ES-I3 (cell line): ENCODE results near the gene INTS11.
A peak's percentile ranks its signal among the peaks of the same experiment; 100 is the strongest.

Experiments used
- H3K36me3 ChIP-seq: 2 replicates; pipeline ENCODE4 v1.6.1; 2013; ENCODE audit warnings: mild to moderate bottlenecking, low read length, control low read depth, moderate library complexity; ENCODE audit not compliant: insufficient read depth
- H3K4me1 ChIP-seq: 2 replicates; pipeline ENCODE4 v1.6.1; 2013; ENCODE audit warnings: mild to moderate bottlenecking, control low read depth, low read length; ENCODE audit not compliant: insufficient read depth
- H3K9ac ChIP-seq: 2 replicates; pipeline ENCODE4 v1.6.1; 2013; ENCODE audit warnings: low read depth, mild to moderate bottlenecking, low read length, moderate library complexity
- H3K9me3 ChIP-seq: 2 replicates; pipeline ENCODE4 v1.6.1; 2013; ENCODE audit warnings: mild to moderate bottlenecking, low read length, moderate library complexity; ENCODE audit not compliant: control insufficient read depth, insufficient read depth

Gene INTS11

GRCh38 chr1:1283821-1284220, 40.6 kb downstream of the INTS11 start:
- Histone ChIP-seq H3K9ac (no peak overlapping the region), H3K9me3 (no peaks in the 10 kb centered on the region), H3K4me1 (no peaks in the 10 kb centered on the region), H3K36me3 (no peaks in the 10 kb centered on the region)

GRCh38 chr1:1282998-1283397, 41.5 kb downstream of the INTS11 start:
- no peaks in the 10 kb centered on the region for H3K9me3 ChIP-seq
- no peaks in the 10 kb centered on the region for H3K4me1 ChIP-seq
- H3K36me3 ChIP-seq = no peaks in the 10 kb centered on the region
- no peak overlapping the region for H3K9ac ChIP-seq

DNA sequence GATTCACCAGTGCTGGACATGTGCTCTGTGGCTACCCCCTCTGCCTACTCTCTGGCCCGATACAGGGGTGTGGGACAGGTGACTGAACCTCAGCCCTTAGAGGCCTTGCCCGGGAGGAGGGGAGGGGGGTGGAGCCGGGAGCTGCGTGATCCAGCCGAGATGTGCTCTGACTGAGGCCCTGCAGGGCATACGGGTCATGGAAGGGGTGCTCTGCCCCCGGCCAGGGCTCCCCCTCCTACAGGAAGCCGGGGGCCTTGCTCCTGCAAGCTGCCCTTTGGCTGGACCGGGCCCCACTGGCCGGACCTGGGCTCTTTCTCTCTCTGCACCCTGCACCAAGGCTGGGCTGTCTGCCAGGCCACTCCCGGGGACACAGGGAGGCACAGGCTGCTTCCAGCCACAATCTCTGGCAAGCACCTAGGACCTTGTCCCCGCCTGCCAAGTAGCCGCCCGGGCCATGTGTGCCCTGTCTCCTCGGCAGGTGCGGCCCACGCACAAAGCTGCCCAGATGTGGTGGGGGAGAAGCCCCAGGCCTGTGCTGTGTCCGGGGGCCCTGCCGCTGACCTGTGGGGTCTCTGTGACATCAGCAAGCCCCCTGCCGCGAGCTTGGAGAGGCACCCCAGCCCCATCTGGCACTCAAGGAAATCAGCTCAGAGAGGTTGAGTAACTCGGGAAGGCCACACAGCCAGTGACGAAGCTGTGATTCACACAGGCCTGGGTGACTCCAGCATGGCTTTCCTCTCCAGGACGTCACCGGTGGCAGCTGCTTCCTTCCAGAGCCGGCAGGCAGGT, 42.7 kb downstream of the INTS11 start:
- no peak overlapping the region for H3K9ac ChIP-seq
- H3K4me1 ChIP-seq = no peaks in the 10 kb centered on the region
- no peaks in the 10 kb centered on the region for H3K36me3 ChIP-seq
- H3K9me3 ChIP-seq = no peaks in the 10 kb centered on the region

DNA sequence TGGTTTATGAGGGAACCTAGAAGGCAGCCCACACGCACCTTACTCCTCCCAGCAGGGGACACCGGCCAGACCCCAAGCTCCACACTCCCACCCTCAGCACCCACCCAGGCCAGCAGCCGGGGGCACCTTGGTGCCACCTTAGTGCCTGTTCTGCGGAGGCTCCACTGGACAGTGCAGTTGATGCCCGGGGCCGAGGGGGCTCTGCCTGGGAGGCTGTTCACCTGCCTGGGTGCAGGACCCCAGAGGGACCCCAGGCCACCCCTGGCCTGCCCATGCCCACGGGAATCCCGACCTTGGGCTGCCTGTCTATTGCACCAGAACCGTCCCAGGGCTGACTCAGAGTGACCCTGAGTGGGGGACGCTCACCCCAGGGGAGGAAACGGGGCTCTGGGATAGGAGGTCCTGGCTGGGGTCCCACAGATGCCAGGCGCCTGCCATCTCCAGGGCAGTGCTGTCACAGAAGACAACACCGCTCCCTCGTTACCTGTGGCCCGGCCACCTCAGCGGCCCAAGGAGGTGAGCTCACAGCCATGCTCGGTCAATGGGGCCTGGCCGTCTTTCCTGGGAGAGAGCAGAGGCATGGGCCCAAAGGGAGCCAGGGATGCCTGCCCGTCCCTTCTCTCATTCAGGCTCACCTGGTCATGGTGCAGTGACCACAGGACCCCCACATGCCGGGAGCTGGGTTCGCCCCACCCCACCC, 43.5 kb downstream of the INTS11 start:
- H3K9ac ChIP-seq = no peak overlapping the region
- no peaks in the 10 kb centered on the region for H3K36me3 ChIP-seq
- H3K9me3 ChIP-seq = no peaks in the 10 kb centered on the region
- H3K4me1 ChIP-seq = no peaks in the 10 kb centered on the region

DNA sequence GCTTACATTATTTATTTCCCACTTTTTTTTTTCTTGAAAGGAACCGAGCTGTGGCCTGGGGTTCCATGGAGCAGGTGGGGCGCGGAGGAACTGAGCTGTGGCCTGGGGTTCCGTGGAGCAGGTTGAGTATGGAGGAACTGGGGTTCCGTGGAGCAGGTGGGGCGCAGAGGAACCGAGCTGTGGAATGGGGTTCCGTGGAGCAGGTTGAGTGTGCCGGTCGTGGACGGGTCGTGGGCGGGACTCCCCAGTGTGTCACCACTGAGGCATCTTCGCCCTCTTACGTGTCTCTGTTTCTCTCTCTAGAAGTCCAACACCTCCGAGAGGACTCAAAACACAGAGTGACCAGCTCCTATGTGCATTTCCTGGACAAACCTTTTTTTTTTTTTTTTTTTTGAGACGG, 45.4 kb downstream of the INTS11 start:
- no peaks in the 10 kb centered on the region for H3K4me1 ChIP-seq
- no peaks in the 10 kb centered on the region for H3K36me3 ChIP-seq
- no peak overlapping the region for H3K9ac ChIP-seq
- no peaks in the 10 kb centered on the region for H3K9me3 ChIP-seq

GRCh38 chr1:1278620-1279019, 45.8 kb downstream of the INTS11 start:
- H3K9ac ChIP-seq = no peak overlapping the region
- H3K9me3 ChIP-seq = no peaks in the 10 kb centered on the region
- no peaks in the 10 kb centered on the region for H3K4me1 ChIP-seq
- no peaks in the 10 kb centered on the region for H3K36me3 ChIP-seq

DNA sequence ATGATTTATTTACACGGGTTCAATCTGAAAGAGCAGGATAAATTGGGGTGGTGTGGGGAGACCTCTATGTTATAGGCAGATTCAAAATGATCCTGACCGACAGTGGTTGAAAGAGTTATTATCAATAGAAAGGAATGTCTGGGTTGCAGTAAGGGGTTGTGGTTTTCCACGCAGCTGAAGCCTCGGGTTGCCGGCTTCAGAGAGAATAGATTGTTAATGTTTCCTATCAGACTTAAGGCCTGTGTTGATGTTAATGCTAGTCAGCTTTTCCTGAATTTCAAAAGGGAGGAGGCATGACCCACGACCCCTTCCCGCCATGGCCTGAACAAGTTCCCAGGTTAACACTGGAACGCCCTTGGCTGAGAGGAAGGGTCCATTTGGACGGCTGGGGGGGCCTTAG, 48.6 kb downstream of the INTS11 start:
- no peaks in the 10 kb centered on the region for H3K9me3 ChIP-seq
- no peaks in the 10 kb centered on the region for H3K36me3 ChIP-seq
- no peak overlapping the region for H3K9ac ChIP-seq

DNA sequence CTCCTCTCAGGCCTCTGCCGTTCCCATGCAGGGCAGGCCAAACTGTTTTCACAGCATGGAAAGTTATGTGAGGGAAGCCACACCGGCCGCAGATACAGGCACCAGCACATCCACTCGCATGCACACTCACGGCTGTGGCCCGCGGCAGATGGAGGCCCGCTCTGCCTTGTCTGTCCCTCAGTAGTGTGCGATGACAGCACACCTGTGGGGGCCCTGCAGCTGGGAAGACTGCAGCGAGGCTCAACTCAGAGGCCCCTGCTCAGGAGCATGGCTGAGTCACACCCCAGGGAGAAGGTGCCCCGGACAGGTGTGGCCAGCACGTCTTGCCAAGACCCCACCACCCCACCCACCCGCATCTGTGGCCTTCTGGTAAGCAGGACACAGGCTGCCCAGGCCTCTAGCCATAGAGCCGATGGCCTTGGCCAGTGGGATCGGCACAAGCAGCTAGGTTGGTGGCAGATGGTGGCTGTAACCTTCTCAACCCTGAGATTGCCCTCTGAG, 49.5 kb downstream of the INTS11 start:
- peaks cover 4% of the 10 kb centered on the region; the same call in 1 of the 2 replicates for H3K4me1 ChIP-seq
- H3K9me3 ChIP-seq = no peaks in the 10 kb centered on the region
- no peak overlapping the region for H3K9ac ChIP-seq
- H3K36me3 ChIP-seq = no peaks in the 10 kb centered on the region

More for the DNA sequence above, 48.6 kb downstream of the INTS11 start:
- H3K4me1 ChIP-seq = peaks cover 4% of the 10 kb centered on the region; the same call in 1 of the 2 replicates

DNA sequence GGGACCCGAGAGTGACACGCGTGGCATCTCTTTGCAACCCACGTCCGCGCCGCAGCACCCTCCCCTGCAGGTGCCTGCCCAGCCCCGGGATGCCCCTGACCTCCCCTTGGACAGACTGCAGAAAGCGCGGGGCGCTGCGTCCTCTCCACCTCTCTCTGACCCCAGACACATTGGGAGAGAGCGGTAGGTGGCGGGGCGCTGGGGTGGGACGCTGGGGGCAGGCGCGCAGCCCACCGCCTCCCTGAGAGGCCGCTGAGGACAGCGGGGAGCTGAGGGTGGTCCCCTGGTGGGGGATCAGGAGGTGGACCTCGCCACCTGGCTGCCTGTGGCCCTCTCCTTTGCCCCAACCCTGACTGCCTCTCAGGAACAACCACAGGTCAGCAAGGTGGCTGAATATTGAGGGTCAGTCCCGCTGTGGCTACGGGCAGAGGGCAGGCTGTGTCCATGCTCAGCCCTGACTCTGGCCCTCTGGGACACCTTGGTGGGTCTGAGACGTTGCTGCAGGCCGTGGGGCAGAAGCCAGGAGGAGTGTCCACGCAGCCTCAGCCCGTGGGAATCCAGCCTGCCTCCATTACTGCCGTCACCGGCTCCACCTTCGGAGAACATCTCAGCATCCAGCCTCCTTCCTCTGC, 50.0 kb downstream of the INTS11 start:
- H3K9ac ChIP-seq = peak overlapping the region; percentile 72
- no peaks in the 10 kb centered on the region for H3K36me3 ChIP-seq

GRCh38 chr1:1273512-1274298, 50.8 kb downstream of the INTS11 start, which contains the start of gene UBE2J2:
UBE2J2 (minus strand) TSS chr1:1273854; CDS start chr1:1267992, 5,862 bp downstream.
- Histone ChIP-seq H3K9me3 (no peaks in the 10 kb centered on the region), H3K4me1 (peaks cover 4% of the 10 kb centered on the region; the same call in 1 of the 2 replicates), H3K36me3 (no peaks in the 10 kb centered on the region), H3K9ac (peak within 1 kb of the TSS; percentile 89)

More for the DNA sequence above, 50.0 kb downstream of the INTS11 start:
- H3K9me3 ChIP-seq = no peaks in the 10 kb centered on the region
- H3K4me1 ChIP-seq = peaks cover 4% of the 10 kb centered on the region; the same call in 1 of the 2 replicates

DNA sequence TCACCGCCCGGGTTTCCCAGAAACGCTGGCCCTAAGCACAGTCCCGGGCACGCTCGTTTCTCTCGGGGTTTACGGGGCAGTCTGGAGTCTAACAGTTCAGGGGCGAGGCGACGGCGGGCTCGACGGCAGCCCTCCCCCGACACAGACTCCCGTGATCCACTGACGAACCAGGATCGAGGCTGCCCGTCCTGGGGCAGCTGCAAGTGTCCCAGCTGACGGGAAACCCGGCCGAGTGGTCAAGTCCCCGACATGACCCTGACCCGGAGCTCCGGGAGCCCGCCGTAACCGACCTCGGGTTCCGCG, 51.3 kb downstream of the INTS11 start:
- H3K36me3 ChIP-seq = no peaks in the 10 kb centered on the region

GRCh38 chr1:1272341-1273208, 51.9 kb downstream of the INTS11 start:
- Histone ChIP-seq H3K9ac (peak overlapping the region; percentile 89), H3K9me3 (no peaks in the 10 kb centered on the region), H3K36me3 (0 out of 2 replicates have a peak, but pooled peaks cover under 1% of the 10 kb centered on the region), H3K4me1 (peaks cover 4% of the 10 kb centered on the region; the same call in 1 of the 2 replicates)

More for the DNA sequence above, 51.3 kb downstream of the INTS11 start:
- Histone ChIP-seq H3K9ac (peak overlapping the region; percentile 89), H3K4me1 (peaks cover 4% of the 10 kb centered on the region; the same call in 1 of the 2 replicates), H3K9me3 (no peaks in the 10 kb centered on the region)

GRCh38 chr1:1270813-1271212, 53.6 kb downstream of the INTS11 start:
- no peaks in the 10 kb centered on the region for H3K9me3 ChIP-seq
- H3K4me1 ChIP-seq = peaks cover 4% of the 10 kb centered on the region; the same call in 1 of the 2 replicates
- H3K9ac ChIP-seq = no peak overlapping the region
- peaks cover 9% of the 10 kb centered on the region; the same call in 1 of the 2 replicates for H3K36me3 ChIP-seq
